Measurements from ENCODE around the gene ELMO2.

- no peak for TF ChIP-seq POLR2A (IDR thresholded peaks at IDR 0.05)
- no peak for TF ChIP-seq CTCF (IDR thresholded peaks at IDR 0.05)
Measured at GRCh38 chr20:46366826-46367225, 39.6 kb downstream of the ELMO2 start.

Data from lower leg skin (tissue), 3 donors.